H1 (cell line): Measurements from ENCODE around the gene OR11L1. TPM values are rescaled to one million over a fixed set of nuclear protein-coding genes. Genes with fewer than 3 reads are reported as not detected.

Source experiments
- CTCF ChIA-PET: fragments of 300-600 bp; sonication (Branson Sonifier 250); formaldehyde crosslinking; loops from one replicate; lab custom pipeline; 2021; ENCODE audit not compliant: partially characterized antibody; lab: Charles Lee
- POLR2A ChIA-PET: fragments of 300-600 bp; sonication (Branson Sonifier 250); formaldehyde crosslinking; loops from one replicate; lab custom pipeline; 2021; ENCODE audit warnings: inconsistent platforms; ENCODE audit not compliant: partially characterized antibody; lab: Charles Lee
- DNase-seq, 2 experiments: peaks; one replicate each; pipeline versions ENCODE4 v3.0.0 to v3.0.0-alpha.2; 2010 to 2022; ENCODE audit warnings: low spot score in 2 of 2, low read depth in 1 of 2, mixed read lengths in 1 of 2
- FAIRE-seq: peaks from 2 replicates; lab custom pipeline; 2011; peaks lifted over from hg19 to GRCh38; lab: Jason Lieb, UNC
- H2AFZ ChIP-seq: 2 replicates; pipeline ENCODE4 v1.8.1; 2012; ENCODE audit warnings: low read length, inconsistent platforms
- H2AK5ac ChIP-seq: 2 replicates; pipeline ENCODE4 v1.6.1; 2013; ENCODE audit warnings: low read depth, low read length
- H2BK120ac ChIP-seq: replicated peaks from 2 replicates; pipeline ENCODE3; 2013; ENCODE audit warnings: low read depth, low read length, inconsistent platforms
- H2BK12ac ChIP-seq: 2 replicates; pipeline ENCODE4 v1.6.1; 2013; ENCODE audit warnings: low read depth, low read length
- H2BK15ac ChIP-seq: 2 replicates; pipeline ENCODE4 v1.6.1; 2013; ENCODE audit warnings: low read length
- H2BK20ac ChIP-seq: 2 replicates; pipeline ENCODE4 v1.6.1; 2013; ENCODE audit warnings: low read length
- H2BK5ac ChIP-seq: 2 replicates; pipeline ENCODE4 v1.6.1; 2013; ENCODE audit warnings: low read depth, low read length
- H3K14ac ChIP-seq: 2 replicates; pipeline ENCODE4 v1.6.1; 2013; ENCODE audit warnings: inconsistent platforms; ENCODE audit not compliant: insufficient read length
- H3K18ac ChIP-seq: 2 replicates; pipeline ENCODE4 v1.6.1; 2013; ENCODE audit warnings: low read length; ENCODE audit errors: extremely low read depth
- H3K23ac ChIP-seq: 2 replicates; pipeline ENCODE4 v1.6.1; 2013; ENCODE audit warnings: inconsistent platforms; ENCODE audit not compliant: insufficient read length
- H3K23me2 ChIP-seq: 2 replicates; pipeline ENCODE4 v1.6.1; 2013; ENCODE audit warnings: low read depth, low read length
- H3K27ac ChIP-seq: 2 replicates; pipeline ENCODE4 v1.6.1; 2011; ENCODE audit warnings: low read depth, low read length, inconsistent platforms
- H3K27me3 ChIP-seq, 4 experiments: replicated peaks in 1 of 4; 1 replicate in 1 of 4; 2 replicates in 3 of 4; pipeline versions ENCODE4 v1.6.1 to v1.8.1; 2011 to 2013; ENCODE audit warnings: low read length in 3 of 4, mild to moderate bottlenecking in 3 of 4, inconsistent platforms in 2 of 4, mixed read lengths in 2 of 4, moderate library complexity in 1 of 4; ENCODE audit not compliant: control insufficient read depth in 3 of 4, insufficient read depth in 3 of 4; ENCODE audit errors: extremely low read depth in 1 of 4
- H3K36me3 ChIP-seq, 4 experiments: 2 replicates each; pipeline versions ENCODE4 v1.6.1 to v1.8.1; 2011 to 2013; ENCODE audit warnings: mild to moderate bottlenecking in 4 of 4, low read length in 3 of 4, moderate library complexity in 2 of 4, control low read depth in 1 of 4, inconsistent platforms in 1 of 4; ENCODE audit not compliant: insufficient read depth in 4 of 4, control insufficient read depth in 2 of 4
- H3K4ac ChIP-seq: replicated peaks from 2 replicates; pipeline ENCODE3; 2013; ENCODE audit warnings: low read length, low read depth, mixed read lengths, inconsistent platforms; ENCODE audit not compliant: insufficient read length
- H3K4me1 ChIP-seq, 4 experiments: replicated peaks in 1 of 4; 1 replicate in 1 of 4; 2 replicates in 3 of 4; pipeline versions ENCODE4 v1.6.1 to v1.8.1; 2011 to 2013; ENCODE audit warnings: low read length in 3 of 4, inconsistent platforms in 2 of 4, mixed read lengths in 1 of 4; ENCODE audit not compliant: insufficient read depth in 4 of 4, control insufficient read depth in 3 of 4
- H3K4me2 ChIP-seq, 2 experiments: 2 replicates each; pipeline versions ENCODE4 v1.6.1 to v1.8.1; 2011 to 2013; ENCODE audit warnings: low read depth in 2 of 2, low read length in 2 of 2, control low read depth in 1 of 2, inconsistent platforms in 1 of 2, mild to moderate bottlenecking in 1 of 2; ENCODE audit not compliant: insufficient read depth in 1 of 2
- H3K4me3 ChIP-seq, 4 experiments: fragments of 200-600, 300-600 bp in 1 of 4; sonication (generic), shearing (Covaris generic), sonication (Bioruptor Twin) in 1 of 4; 2 replicates each; pipeline versions ENCODE4 v1.5.1 to v1.8.1; 2011 to 2016; ENCODE audit warnings: low read length in 4 of 4, low read depth in 3 of 4, control low read depth in 2 of 4, inconsistent platforms in 2 of 4, mild to moderate bottlenecking in 2 of 4, mixed read lengths in 1 of 4, moderate library complexity in 1 of 4; ENCODE audit not compliant: insufficient read depth in 2 of 4; ENCODE audit errors: extremely low read depth in 1 of 4
- H3K56ac ChIP-seq: replicated peaks from 2 replicates; pipeline ENCODE3; 2013; ENCODE audit warnings: low read depth, mild to moderate bottlenecking, mixed read lengths, low read length, inconsistent platforms; ENCODE audit not compliant: insufficient read length
- H3K79me1 ChIP-seq: 2 replicates; pipeline ENCODE4 v1.6.1; 2013; ENCODE audit warnings: low read depth, low read length, control low read depth
- H3K79me2 ChIP-seq, 2 experiments: 2 replicates each; pipeline versions ENCODE4 v1.6.1 to v1.8.1; 2012 to 2013; ENCODE audit warnings: low read length in 2 of 2, mild to moderate bottlenecking in 2 of 2, inconsistent platforms in 1 of 2; ENCODE audit not compliant: insufficient read depth in 2 of 2, control insufficient read depth in 1 of 2
- H3K9ac ChIP-seq, 4 experiments: replicated peaks in 1 of 4; 1 replicate in 1 of 4; 2 replicates in 3 of 4; pipeline versions ENCODE4 v1.6.1 to v1.8.1; 2011 to 2013; ENCODE audit warnings: low read depth in 3 of 4, low read length in 3 of 4, control low read depth in 2 of 4, mild to moderate bottlenecking in 2 of 4, moderate library complexity in 2 of 4, inconsistent platforms in 1 of 4; ENCODE audit errors: extremely low read depth in 1 of 4
- H3K9me3 ChIP-seq, 2 experiments: 2 replicates each; pipeline versions ENCODE4 v1.6.1 to v1.8.1; 2012 to 2013; ENCODE audit warnings: mild to moderate bottlenecking in 2 of 2, moderate library complexity in 2 of 2, control low read depth in 1 of 2, inconsistent platforms in 1 of 2, low read depth in 1 of 2, low read length in 1 of 2, mixed read lengths in 1 of 2; ENCODE audit not compliant: insufficient read depth in 2 of 2
- H4K20me1 ChIP-seq, 2 experiments: replicated peaks in 1 of 2; 2 replicates each; pipeline versions ENCODE3 to v1.8.1; 2011 to 2013; ENCODE audit warnings: inconsistent platforms in 2 of 2, low read length in 2 of 2, mild to moderate bottlenecking in 1 of 2; ENCODE audit not compliant: insufficient read depth in 2 of 2, control insufficient read depth in 1 of 2
- H4K5ac ChIP-seq: 2 replicates; pipeline ENCODE4 v1.6.1; 2013; ENCODE audit warnings: low read length, low read depth, mixed read lengths, inconsistent platforms; ENCODE audit not compliant: insufficient read length
- H4K8ac ChIP-seq: 2 replicates; pipeline ENCODE4 v1.8.0; 2013; ENCODE audit warnings: mild to moderate bottlenecking, moderate library complexity, low read length, inconsistent platforms; ENCODE audit not compliant: insufficient read depth; ENCODE audit errors: extremely low read depth
- H4K91ac ChIP-seq: replicated peaks from 2 replicates; pipeline ENCODE3; 2013; ENCODE audit warnings: low read length, mixed read lengths, inconsistent platforms; ENCODE audit not compliant: insufficient read length
- EZH2 ChIP-seq: fragments of 200-600 bp; sonication (generic); IDR thresholded peaks from 2 replicates; pipeline ENCODE4 v1.7.1; 2012; ENCODE audit warnings: low read depth, mild to moderate bottlenecking, moderate library complexity, low read length, inconsistent platforms; ENCODE audit not compliant: severe bottlenecking
- NANOG ChIP-seq: IDR thresholded peaks from 2 replicates; pipeline ENCODE4 v1.6.1; 2011; ENCODE audit warnings: low read length, low read depth, mild to moderate bottlenecking, inconsistent platforms; ENCODE audit not compliant: insufficient read depth, poor library complexity, severe bottlenecking
- TAF1 ChIP-seq: IDR thresholded peaks from 2 replicates; pipeline ENCODE4 v1.6.1; 2011; ENCODE audit warnings: mild to moderate bottlenecking, low read depth, low read length
- TEAD4 ChIP-seq: IDR thresholded peaks from 2 replicates; pipeline ENCODE4 v1.6.1; 2012; ENCODE audit warnings: low read depth, low read length, inconsistent platforms, mixed read lengths
- YY1 ChIP-seq: IDR thresholded peaks from 2 replicates; pipeline ENCODE4 v1.6.1; 2011; ENCODE audit warnings: low read depth, mild to moderate bottlenecking, low read length
- WGBS, 2 experiments: shearing (Covaris generic) in 1 of 2; methylation state at CpG; one replicate each; pipeline versions ENCODE4 v1.1.6 to v1.1.7; 2013 to 2015; ENCODE audit warnings: low lambda C conversion rate in 2 of 2, mixed read lengths in 2 of 2, inconsistent platforms in 1 of 2, low coverage in 1 of 2, missing lambda C conversion rate in 1 of 2; ENCODE audit not compliant: insufficient replicate concordance in 2 of 2, insufficient coverage in 1 of 2, insufficient read length in 1 of 2; ENCODE audit errors: extremely low coverage in 1 of 2, missing lambda C conversion rate in 1 of 2; 5-methylcytosine and 5-hydroxymethylcytosine counted together
- polyA plus RNA-seq, 7 experiments: library from polyadenylated mRNA; depleted of rRNA in 3 of 7; stranded (reverse) in 5 of 7; unstranded in 2 of 7; fragments of >200 nt in 5 of 7; fragments of 200-250 nt in 2 of 7; gene quantifications; 1 replicate in 5 of 7; 2 replicates in 1 of 7; 4 replicates in 1 of 7; pipeline versions ENCODE4 v1.2.1 to v1.2.3, GENCODE V29; 2011 to 2013; ENCODE audit warnings: missing spikeins in 2 of 7, mixed read lengths in 2 of 7
- total RNA-seq: library from RNA; stranded (reverse); fragmentation: NEBNext Ultra II Directional; extraction: Animal tissue kit (Norgen Biotek cat#: 25700); gene quantifications from 2 replicates; pipeline ENCODE4 v1.2.1, GENCODE V29; 2021
- TF ChIP-seq, protein P1 (sequence below): IDR thresholded peaks from 2 replicates; pipeline ENCODE4 v1.6.1; 2011; ENCODE audit warnings: low read length, improper control_type of control experiment

Gene OR11L1
- total and polyA plus RNA-seq, 2 of the 8 experiments (the other 6 are each of a cell fraction or from before 2014, with no cell fraction given), result not detected

DNA sequence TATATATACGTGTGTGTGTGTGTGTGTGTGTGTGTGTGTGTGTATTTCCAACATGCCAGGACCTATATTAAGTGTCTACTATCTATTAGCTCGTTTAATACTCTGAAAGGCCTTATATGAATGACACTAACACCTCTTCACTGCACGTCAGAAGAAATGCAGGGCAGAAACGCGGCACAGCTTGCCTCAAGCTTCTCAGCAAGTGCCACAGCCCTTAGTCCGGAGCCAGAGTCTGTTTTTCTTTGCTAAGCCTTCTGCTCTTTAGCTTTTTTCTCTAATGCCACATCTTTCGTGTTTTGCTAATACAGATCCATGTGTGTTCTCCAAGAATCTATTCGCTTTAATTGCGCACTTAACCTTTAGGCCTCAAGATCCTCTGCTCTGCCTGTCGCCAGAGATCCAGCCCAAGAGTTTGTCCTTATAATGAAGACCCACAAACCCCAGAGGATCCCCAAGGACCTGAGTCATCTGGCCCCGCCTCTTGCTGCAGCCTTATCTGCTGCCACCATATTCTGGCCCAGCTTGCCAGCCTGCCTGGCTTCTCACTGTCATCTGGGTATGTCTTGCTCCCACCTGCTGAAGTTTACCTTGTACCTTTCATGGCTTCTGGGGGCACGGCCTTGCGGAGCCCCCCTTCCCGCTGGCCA, 13.3 kb upstream of the OR11L1 start:
- no peak for FAIRE-seq
- TF ChIP-seq TAF1 (no peak), TEAD4 (no peak), EZH2 (no peak), YY1 (no peak), NANOG (no peak)
- TF ChIP-seq, protein P1, sequence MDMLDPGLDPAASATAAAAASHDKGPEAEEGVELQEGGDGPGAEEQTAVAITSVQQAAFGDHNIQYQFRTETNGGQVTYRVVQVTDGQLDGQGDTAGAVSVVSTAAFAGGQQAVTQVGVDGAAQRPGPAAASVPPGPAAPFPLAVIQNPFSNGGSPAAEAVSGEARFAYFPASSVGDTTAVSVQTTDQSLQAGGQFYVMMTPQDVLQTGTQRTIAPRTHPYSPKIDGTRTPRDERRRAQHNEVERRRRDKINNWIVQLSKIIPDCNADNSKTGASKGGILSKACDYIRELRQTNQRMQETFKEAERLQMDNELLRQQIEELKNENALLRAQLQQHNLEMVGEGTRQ, result no peak
- POLR2A ChIA-PET, result no interaction called here

More for the DNA sequence above, 13.3 kb upstream of the OR11L1 start:
- 72% methylated on average over 14 of the region's 14 CpGs; no CpG with 5 or more reads in 1 of the 2 experiments for WGBS, 2 experiments
- Histone ChIP-seq H3K36me3 (no peaks in the 10 kb centered on the region; a peak in 1 of 8 replicates), H2AFZ (no peak overlapping the region), H4K91ac (no peak overlapping the region), H3K27ac (no peak overlapping the region), H2BK120ac (no peak overlapping the region), H2BK12ac (no peak overlapping the region), H3K9ac (no peak overlapping the region), H4K20me1 (no peaks in the 10 kb centered on the region), H3K4me1 (no peaks in the 10 kb centered on the region; a peak in 1 of 7 replicates), H3K18ac (no peak overlapping the region), H2BK15ac (no peak overlapping the region), H3K4ac (no peak overlapping the region), H3K9me3 (peaks cover 59 to 90% of the 10 kb centered on the region in 2 experiments), H4K8ac (no peak overlapping the region), H3K23ac (no peak overlapping the region), H3K79me2 (no peaks in the 10 kb centered on the region), H3K4me2 (no peak overlapping the region), H3K14ac (no peak overlapping the region), H3K23me2 (no peaks in the 10 kb centered on the region), H2BK20ac (no peak overlapping the region), H3K27me3 (no peaks in the 10 kb centered on the region), H3K79me1 (no peaks in the 10 kb centered on the region), H2AK5ac (no peak overlapping the region), H4K5ac (no peak overlapping the region), H3K56ac (no peak overlapping the region), H3K4me3 (no peak overlapping the region), H2BK5ac (no peak overlapping the region)
- DNase-seq, result no peak
- CTCF ChIA-PET, result no interaction called here
